Heart left ventricle (tissue), 13 donors: Measurements from ENCODE around the gene ETHE1.

ENCODE experiments used
- POLR2A ChIP-seq, 2 donors: fragments of 450-650 bp; IDR thresholded peaks; one replicate each; pipeline ENCODE4 v1.6.1; 2017; ENCODE audit warnings: antibody characterized with exemption in 2 of 2, mild to moderate bottlenecking in 2 of 2, moderate library complexity in 2 of 2
- TF ChIP-seq, protein P1 (sequence below), 12 donors: fragments of 200-600 bp; sonication (generic) in 4 of 12; IDR thresholded peaks; one replicate each; pipeline versions ENCODE4 v1.5.0 to v1.8.0; 2018 to 2022; ENCODE audit warnings: antibody characterized with exemption in 12 of 12, mild to moderate bottlenecking in 5 of 12
- donor health status: ischemic (EF 13 %, LVEDD 7.1; RV severe dilation, severe dysfunction).
- donor health status: DM: no; HTN: yes; CAD: no.
- donor health status: DM: no; HTN: no; CAD: no.
- donor health status: ischemic (EF 25% LVEDD 6.9; RV normal size, moderate dysfunction).
- donor health status: ischemic (EF 25% LVEDD 5.7; RV mildly dilated, moderate dysfunction).
- donor health status: ischemic (EF 35%, LVEDD 5.7; RV mildly dilated, moderate dysfunction).
- donor health status: nonischemic (EF 11% LVEDD 7.7; RV severe dilation, severe dysfunction).
- donor health status: DM: yes; HTN: yes; CAD: no.
- donor health status: PGD.
- donor health status: ischemic (EF 29% LVEDD 5.4; RV normal size, mild dysfunction).
- donor health status: nonischemic (EF 23%, LVEDD 6.1; RV moderate dilation, normal function).

DNA sequence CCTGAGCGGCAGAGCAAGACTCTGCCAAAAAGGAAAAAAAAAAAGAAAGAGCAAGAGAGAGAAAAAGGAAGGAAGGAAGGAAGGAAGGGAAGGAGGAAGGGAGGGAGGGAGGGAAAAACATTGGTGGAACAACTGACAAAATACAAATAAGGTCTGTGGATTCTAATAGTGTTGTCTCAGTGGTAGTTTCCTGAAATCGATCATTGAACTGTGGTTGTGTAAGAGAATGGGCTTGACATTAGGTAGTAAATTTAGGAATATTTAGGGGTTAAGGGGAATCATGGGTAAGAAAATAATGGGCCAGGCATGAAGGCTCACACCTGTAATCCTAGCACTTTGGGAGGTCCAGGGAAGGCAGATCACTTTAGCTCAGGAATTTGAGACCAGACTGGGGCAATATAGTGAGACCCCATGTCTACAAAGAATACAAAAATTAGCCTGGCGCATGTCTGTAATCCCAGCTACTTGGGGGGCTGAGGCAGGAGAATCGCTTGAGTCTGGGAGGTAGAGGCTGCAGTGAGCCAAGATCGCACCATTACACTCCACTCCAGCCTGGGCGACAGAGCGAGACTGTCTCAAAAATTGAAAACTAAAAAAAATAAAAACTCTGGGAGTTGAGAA, 36.9 kb downstream of the ETHE1 start:
- TF ChIP-seq, protein P1, sequence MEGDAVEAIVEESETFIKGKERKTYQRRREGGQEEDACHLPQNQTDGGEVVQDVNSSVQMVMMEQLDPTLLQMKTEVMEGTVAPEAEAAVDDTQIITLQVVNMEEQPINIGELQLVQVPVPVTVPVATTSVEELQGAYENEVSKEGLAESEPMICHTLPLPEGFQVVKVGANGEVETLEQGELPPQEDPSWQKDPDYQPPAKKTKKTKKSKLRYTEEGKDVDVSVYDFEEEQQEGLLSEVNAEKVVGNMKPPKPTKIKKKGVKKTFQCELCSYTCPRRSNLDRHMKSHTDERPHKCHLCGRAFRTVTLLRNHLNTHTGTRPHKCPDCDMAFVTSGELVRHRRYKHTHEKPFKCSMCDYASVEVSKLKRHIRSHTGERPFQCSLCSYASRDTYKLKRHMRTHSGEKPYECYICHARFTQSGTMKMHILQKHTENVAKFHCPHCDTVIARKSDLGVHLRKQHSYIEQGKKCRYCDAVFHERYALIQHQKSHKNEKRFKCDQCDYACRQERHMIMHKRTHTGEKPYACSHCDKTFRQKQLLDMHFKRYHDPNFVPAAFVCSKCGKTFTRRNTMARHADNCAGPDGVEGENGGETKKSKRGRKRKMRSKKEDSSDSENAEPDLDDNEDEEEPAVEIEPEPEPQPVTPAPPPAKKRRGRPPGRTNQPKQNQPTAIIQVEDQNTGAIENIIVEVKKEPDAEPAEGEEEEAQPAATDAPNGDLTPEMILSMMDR (IDR thresholded peaks at IDR 0.05) = no peak
- no peak for TF ChIP-seq POLR2A (IDR thresholded peaks at IDR 0.05)
